Liver (tissue), 9 donors: ENCODE measurements around the gene LYVE1. TPM values are rescaled to one million over a fixed set of nuclear protein-coding genes. Genes with fewer than 3 reads are reported as not detected.

Experiments
- DNase-seq: peaks from one replicate; pipeline ENCODE4 v3.0.0-alpha.2; 2017; ENCODE audit warnings: low spot score
- H3K27ac ChIP-seq, 2 donors: one replicate each; pipeline ENCODE4 v1.7.0; 2013; ENCODE audit warnings: inconsistent platforms in 2 of 2, low read length in 2 of 2, control low read depth in 1 of 2, low read depth in 1 of 2, mild to moderate bottlenecking in 1 of 2
- H3K27me3 ChIP-seq, 4 donors: one replicate each; pipeline versions ENCODE4 v1.6.1 to v1.7.0; 2013; ENCODE audit warnings: low read length in 3 of 4, inconsistent platforms in 1 of 4, mild to moderate bottlenecking in 1 of 4, moderate library complexity in 1 of 4; ENCODE audit not compliant: control insufficient read depth in 4 of 4, insufficient read depth in 4 of 4
- H3K36me3 ChIP-seq, 4 donors: one replicate each; pipeline versions ENCODE4 v1.6.1 to v1.7.0; 2013; ENCODE audit warnings: low read length in 3 of 4, mild to moderate bottlenecking in 3 of 4, low read depth in 1 of 4, moderate library complexity in 1 of 4; ENCODE audit not compliant: control insufficient read depth in 4 of 4, insufficient read depth in 3 of 4
- H3K4me1 ChIP-seq, 4 donors: one replicate each; pipeline versions ENCODE4 v1.6.1 to v1.7.0; 2013; ENCODE audit warnings: low read length in 3 of 4, mild to moderate bottlenecking in 3 of 4, moderate library complexity in 1 of 4; ENCODE audit not compliant: control insufficient read depth in 4 of 4, insufficient read depth in 4 of 4
- H3K4me3 ChIP-seq, 3 donors: one replicate each; pipeline versions ENCODE4 v1.6.1 to v1.7.0; 2013; ENCODE audit warnings: low read length in 3 of 3, control low read depth in 1 of 3, low read depth in 1 of 3, mild to moderate bottlenecking in 1 of 3
- H3K9ac ChIP-seq, 2 donors: one replicate each; pipeline ENCODE4 v1.7.0; 2013; ENCODE audit warnings: low read length in 2 of 2, mild to moderate bottlenecking in 2 of 2, moderate library complexity in 2 of 2, control low read depth in 1 of 2, low read depth in 1 of 2
- H3K9me3 ChIP-seq, 4 donors: one replicate each; pipeline versions ENCODE4 v1.6.1 to v1.7.0; 2013; ENCODE audit warnings: low read length in 3 of 4; ENCODE audit not compliant: control insufficient read depth in 4 of 4
- EGR1 ChIP-seq, 2 donors: IDR thresholded peaks; 2 replicates each; pipeline ENCODE4 v1.6.1; 2016 to 2018; ENCODE audit warnings: antibody characterized with exemption in 2 of 2, low read depth in 2 of 2
- FOXA1 ChIP-seq: IDR thresholded peaks from 2 replicates; pipeline ENCODE4 v1.6.1; 2016; ENCODE audit warnings: antibody characterized with exemption
- FOXA2 ChIP-seq: IDR thresholded peaks from 2 replicates; pipeline ENCODE4 v1.6.1; 2016; ENCODE audit warnings: antibody characterized with exemption
- GABPA ChIP-seq, 2 donors: IDR thresholded peaks in 1 of 2; conservative IDR thresholded peaks in 1 of 2; 2 replicates each; pipeline ENCODE4 v1.6.1; 2016; ENCODE audit warnings: antibody characterized with exemption in 2 of 2, mild to moderate bottlenecking in 1 of 2, moderate library complexity in 1 of 2
- HNF4A ChIP-seq, 2 donors: conservative IDR thresholded peaks; 2 replicates each; pipeline ENCODE4 v1.6.1; 2016; ENCODE audit warnings: antibody characterized with exemption in 2 of 2, mild to moderate bottlenecking in 2 of 2
- HNF4G ChIP-seq: IDR thresholded peaks from 2 replicates; pipeline ENCODE4 v1.6.1; 2016; ENCODE audit warnings: antibody characterized with exemption
- JUND ChIP-seq, 2 donors: IDR thresholded peaks; 2 replicates each; pipeline ENCODE4 v1.6.1; 2016; ENCODE audit warnings: antibody characterized with exemption in 2 of 2
- NR2F2 ChIP-seq: IDR thresholded peaks from 2 replicates; pipeline ENCODE4 v1.6.1; 2016; ENCODE audit warnings: antibody characterized with exemption
- RAD21 ChIP-seq, 2 donors: IDR thresholded peaks; 2 replicates each; pipeline ENCODE4 v1.6.1; 2016; ENCODE audit warnings: antibody characterized with exemption in 2 of 2, mild to moderate bottlenecking in 2 of 2
- RXRA ChIP-seq, 2 donors: IDR thresholded peaks; 2 replicates each; pipeline ENCODE4 v1.6.1; 2017 to 2018; ENCODE audit warnings: antibody characterized with exemption in 2 of 2, mild to moderate bottlenecking in 1 of 2
- SP1 ChIP-seq: IDR thresholded peaks from 2 replicates; pipeline ENCODE4 v1.6.1; 2018; ENCODE audit warnings: antibody characterized with exemption, mild to moderate bottlenecking
- TAF1 ChIP-seq: conservative IDR thresholded peaks from 2 replicates; pipeline ENCODE4 v1.6.1; 2016; ENCODE audit warnings: antibody characterized with exemption, mild to moderate bottlenecking
- WGBS: extraction: QIAGEN DNeasy Blood & Tissue Kit; methylation state at CpG from one replicate; pipeline ENCODE4 v1.1.7; 2013; 5-methylcytosine and 5-hydroxymethylcytosine counted together
- polyA plus RNA-seq, 2 donors: library from polyadenylated mRNA; stranded (reverse) in 1 of 2; unstranded in 1 of 2; fragments of 200-250 nt in 1 of 2; fragments of >200 nt in 1 of 2; fragmentation: Nextera tagmentation in 1 of 2; extraction: Ambion mirVana in 1 of 2; gene quantifications; one replicate each; pipeline versions ENCODE4 v1.2.1 to v1.2.3, GENCODE V29; 2013 to 2015
- total RNA-seq, 2 donors: library from RNA; depleted of rRNA; stranded (reverse); fragments of >200 nt; gene quantifications; one replicate each; pipeline ENCODE4 v1.2.3, GENCODE V29; 2014
- TF ChIP-seq, protein P1 (sequence below): IDR thresholded peaks from 2 replicates; pipeline ENCODE4 v1.6.1; 2016; ENCODE audit warnings: antibody characterized with exemption
- TF ChIP-seq, protein P2 (sequence below): IDR thresholded peaks from 2 replicates; pipeline ENCODE4 v1.6.1; 2016; ENCODE audit warnings: antibody characterized with exemption, mild to moderate bottlenecking
- TF ChIP-seq, protein P3 (sequence below): fragments of 150-350 bp; IDR thresholded peaks from 2 replicates; pipeline ENCODE4 v1.5.1; 2017; ENCODE audit warnings: improper control_type of control experiment, low read depth, low read length; ENCODE audit not compliant: missing input control
- TF ChIP-seq, protein P4 (sequence below): IDR thresholded peaks from 2 replicates; pipeline ENCODE4 v1.6.1; 2016; ENCODE audit warnings: antibody characterized with exemption
- TF ChIP-seq, protein P5 (sequence below): IDR thresholded peaks from 2 replicates; pipeline ENCODE4 v1.6.1; 2016; ENCODE audit warnings: antibody characterized with exemption
- donor health status: healthy.
- donor health status: healthy.
- donor health status: healthy.
- donor health status: healthy.
- donor health status: healthy.

LYVE1 gene
- total and polyA plus RNA-seq, 4 donors = 11.3 to 46.7 (median 28.3) TPM

DNA sequence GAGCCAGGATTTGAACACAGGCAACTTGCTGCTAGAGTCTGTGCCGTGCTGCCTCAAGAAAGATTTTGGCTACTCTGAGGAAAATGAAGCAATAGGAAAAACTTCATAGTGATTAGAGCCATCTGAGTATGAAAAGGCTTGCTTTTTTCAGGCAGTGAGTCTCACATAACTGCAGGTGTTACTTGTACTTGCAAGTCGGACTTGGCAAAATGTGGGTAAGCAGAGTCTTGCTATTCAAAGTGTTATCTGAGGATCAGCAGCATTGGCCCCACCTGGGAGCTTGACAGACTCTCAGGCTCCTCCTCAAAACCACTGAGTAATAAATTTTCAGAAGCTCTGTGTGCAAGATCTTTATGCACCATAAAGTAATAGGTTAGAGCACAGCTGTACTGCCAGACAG is 45.5 kb downstream of the LYVE1 start:
- 91% methylated on average over 2 of the region's 2 CpGs for WGBS
- DNase-seq = no peak
- TF ChIP-seq, protein P1, sequence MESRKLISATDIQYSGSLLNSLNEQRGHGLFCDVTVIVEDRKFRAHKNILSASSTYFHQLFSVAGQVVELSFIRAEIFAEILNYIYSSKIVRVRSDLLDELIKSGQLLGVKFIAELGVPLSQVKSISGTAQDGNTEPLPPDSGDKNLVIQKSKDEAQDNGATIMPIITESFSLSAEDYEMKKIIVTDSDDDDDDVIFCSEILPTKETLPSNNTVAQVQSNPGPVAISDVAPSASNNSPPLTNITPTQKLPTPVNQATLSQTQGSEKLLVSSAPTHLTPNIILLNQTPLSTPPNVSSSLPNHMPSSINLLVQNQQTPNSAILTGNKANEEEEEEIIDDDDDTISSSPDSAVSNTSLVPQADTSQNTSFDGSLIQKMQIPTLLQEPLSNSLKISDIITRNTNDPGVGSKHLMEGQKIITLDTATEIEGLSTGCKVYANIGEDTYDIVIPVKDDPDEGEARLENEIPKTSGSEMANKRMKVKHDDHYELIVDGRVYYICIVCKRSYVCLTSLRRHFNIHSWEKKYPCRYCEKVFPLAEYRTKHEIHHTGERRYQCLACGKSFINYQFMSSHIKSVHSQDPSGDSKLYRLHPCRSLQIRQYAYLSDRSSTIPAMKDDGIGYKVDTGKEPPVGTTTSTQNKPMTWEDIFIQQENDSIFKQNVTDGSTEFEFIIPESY = no peak
- TF ChIP-seq, protein P2, sequence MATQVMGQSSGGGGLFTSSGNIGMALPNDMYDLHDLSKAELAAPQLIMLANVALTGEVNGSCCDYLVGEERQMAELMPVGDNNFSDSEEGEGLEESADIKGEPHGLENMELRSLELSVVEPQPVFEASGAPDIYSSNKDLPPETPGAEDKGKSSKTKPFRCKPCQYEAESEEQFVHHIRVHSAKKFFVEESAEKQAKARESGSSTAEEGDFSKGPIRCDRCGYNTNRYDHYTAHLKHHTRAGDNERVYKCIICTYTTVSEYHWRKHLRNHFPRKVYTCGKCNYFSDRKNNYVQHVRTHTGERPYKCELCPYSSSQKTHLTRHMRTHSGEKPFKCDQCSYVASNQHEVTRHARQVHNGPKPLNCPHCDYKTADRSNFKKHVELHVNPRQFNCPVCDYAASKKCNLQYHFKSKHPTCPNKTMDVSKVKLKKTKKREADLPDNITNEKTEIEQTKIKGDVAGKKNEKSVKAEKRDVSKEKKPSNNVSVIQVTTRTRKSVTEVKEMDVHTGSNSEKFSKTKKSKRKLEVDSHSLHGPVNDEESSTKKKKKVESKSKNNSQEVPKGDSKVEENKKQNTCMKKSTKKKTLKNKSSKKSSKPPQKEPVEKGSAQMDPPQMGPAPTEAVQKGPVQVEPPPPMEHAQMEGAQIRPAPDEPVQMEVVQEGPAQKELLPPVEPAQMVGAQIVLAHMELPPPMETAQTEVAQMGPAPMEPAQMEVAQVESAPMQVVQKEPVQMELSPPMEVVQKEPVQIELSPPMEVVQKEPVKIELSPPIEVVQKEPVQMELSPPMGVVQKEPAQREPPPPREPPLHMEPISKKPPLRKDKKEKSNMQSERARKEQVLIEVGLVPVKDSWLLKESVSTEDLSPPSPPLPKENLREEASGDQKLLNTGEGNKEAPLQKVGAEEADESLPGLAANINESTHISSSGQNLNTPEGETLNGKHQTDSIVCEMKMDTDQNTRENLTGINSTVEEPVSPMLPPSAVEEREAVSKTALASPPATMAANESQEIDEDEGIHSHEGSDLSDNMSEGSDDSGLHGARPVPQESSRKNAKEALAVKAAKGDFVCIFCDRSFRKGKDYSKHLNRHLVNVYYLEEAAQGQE = no peak
- TF ChIP-seq, protein P3, sequence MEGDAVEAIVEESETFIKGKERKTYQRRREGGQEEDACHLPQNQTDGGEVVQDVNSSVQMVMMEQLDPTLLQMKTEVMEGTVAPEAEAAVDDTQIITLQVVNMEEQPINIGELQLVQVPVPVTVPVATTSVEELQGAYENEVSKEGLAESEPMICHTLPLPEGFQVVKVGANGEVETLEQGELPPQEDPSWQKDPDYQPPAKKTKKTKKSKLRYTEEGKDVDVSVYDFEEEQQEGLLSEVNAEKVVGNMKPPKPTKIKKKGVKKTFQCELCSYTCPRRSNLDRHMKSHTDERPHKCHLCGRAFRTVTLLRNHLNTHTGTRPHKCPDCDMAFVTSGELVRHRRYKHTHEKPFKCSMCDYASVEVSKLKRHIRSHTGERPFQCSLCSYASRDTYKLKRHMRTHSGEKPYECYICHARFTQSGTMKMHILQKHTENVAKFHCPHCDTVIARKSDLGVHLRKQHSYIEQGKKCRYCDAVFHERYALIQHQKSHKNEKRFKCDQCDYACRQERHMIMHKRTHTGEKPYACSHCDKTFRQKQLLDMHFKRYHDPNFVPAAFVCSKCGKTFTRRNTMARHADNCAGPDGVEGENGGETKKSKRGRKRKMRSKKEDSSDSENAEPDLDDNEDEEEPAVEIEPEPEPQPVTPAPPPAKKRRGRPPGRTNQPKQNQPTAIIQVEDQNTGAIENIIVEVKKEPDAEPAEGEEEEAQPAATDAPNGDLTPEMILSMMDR = no peak
- TF ChIP-seq HNF4G = no peak
- TF ChIP-seq RXRA (IDR thresholded peaks at IDR 0.05) = no peak
- TF ChIP-seq, protein P4, sequence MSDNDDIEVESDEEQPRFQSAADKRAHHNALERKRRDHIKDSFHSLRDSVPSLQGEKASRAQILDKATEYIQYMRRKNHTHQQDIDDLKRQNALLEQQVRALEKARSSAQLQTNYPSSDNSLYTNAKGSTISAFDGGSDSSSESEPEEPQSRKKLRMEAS = no peak
- no peak for TF ChIP-seq GABPA (IDR thresholded peaks at IDR 0.05 in 1 of 2, conservative IDR thresholded peaks at IDR 0.05 in 1 of 2)
- no peak for TF ChIP-seq NR2F2
- no peak for TF ChIP-seq TAF1
- no peak for TF ChIP-seq HNF4A (conservative IDR thresholded peaks at IDR 0.05)
- H3K4me1 ChIP-seq = no peaks in the 10 kb centered on the region
- peaks cover 0 to 35% (median 17%) of the 10 kb centered on the region in 4 donors for H3K36me3 ChIP-seq
- no peaks in the 10 kb centered on the region for H3K9me3 ChIP-seq
- H3K4me3 ChIP-seq = no peak overlapping the region
- H3K27me3 ChIP-seq = no peaks in the 10 kb centered on the region
- no peak overlapping the region for H3K9ac ChIP-seq
- H3K27ac ChIP-seq = no peak overlapping the region

DNA sequence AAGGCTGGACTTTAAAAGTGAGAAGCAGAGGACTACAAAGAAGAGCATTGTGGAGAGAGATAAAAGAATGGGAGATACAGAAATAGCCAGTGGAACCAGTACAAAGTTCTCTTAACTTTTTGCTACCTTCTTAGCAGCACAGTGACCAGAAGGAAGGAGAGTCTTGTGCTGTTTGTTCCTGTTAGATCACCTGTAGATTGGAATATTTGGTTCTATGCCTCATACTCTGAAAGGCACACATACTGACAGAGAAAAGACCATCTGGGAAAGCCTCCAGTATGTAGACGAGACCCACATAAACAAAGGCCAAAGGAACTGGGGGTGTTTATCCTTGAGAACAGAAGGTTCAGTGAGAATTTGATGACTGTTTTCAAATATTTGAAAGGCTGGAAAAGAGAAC is 46.2 kb downstream of the LYVE1 start:
- no peaks in the 10 kb centered on the region for H3K9me3 ChIP-seq
- H3K4me1 ChIP-seq = no peaks in the 10 kb centered on the region
- H3K27ac ChIP-seq = no peak overlapping the region
- peaks cover 0 to 35% (median 15%) of the 10 kb centered on the region in 4 donors for H3K36me3 ChIP-seq
- no peak for TF ChIP-seq JUND (IDR thresholded peaks at IDR 0.05)
- no peak for TF ChIP-seq RXRA (IDR thresholded peaks at IDR 0.05)
- no peak for TF ChIP-seq FOXA2
- TF ChIP-seq FOXA1 = no peak
- TF ChIP-seq, protein P5, sequence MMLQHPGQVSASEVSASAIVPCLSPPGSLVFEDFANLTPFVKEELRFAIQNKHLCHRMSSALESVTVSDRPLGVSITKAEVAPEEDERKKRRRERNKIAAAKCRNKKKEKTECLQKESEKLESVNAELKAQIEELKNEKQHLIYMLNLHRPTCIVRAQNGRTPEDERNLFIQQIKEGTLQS = no peak
- no peak for TF ChIP-seq EGR1 (IDR thresholded peaks at IDR 0.05; ENCODE audit: low read depth in 2 of 2)
- TF ChIP-seq, protein P4 = no peak
- TF ChIP-seq, protein P1 = no peak
- TF ChIP-seq HNF4A (conservative IDR thresholded peaks at IDR 0.05) = no peak
- TF ChIP-seq SP1 = no peak
- no peak for TF ChIP-seq NR2F2
- no peak for TF ChIP-seq RAD21 (IDR thresholded peaks at IDR 0.05)
- no peak for TF ChIP-seq TAF1
- no peak for TF ChIP-seq GABPA (IDR thresholded peaks at IDR 0.05 in 1 of 2, conservative IDR thresholded peaks at IDR 0.05 in 1 of 2)
- no peak overlapping the region for H3K9ac ChIP-seq
- no peaks in the 10 kb centered on the region for H3K27me3 ChIP-seq
- 85% methylated on average over 1 of the region's 1 CpG for WGBS
- H3K4me3 ChIP-seq = no peak overlapping the region
- DNase-seq = no peak
